OCI-LY7 (cell line): ENCODE results near the gene B3GLCT. TPM values are rescaled to one million over a fixed set of nuclear protein-coding genes. Genes with fewer than 3 reads are reported as not detected.

Source experiments
- BruUV-seq: library from RNA; stranded (reverse); fragments of 400-500 nt; replicated peaks from 2 replicates; lab custom pipeline; 2021; lab: Mats Ljungman, UMichigan
- CTCF ChIA-PET: fragments of 300-600 bp; sonication (Branson Sonifier 250); formaldehyde crosslinking; loops from one replicate; lab custom pipeline; 2022; ENCODE audit warnings: antibody characterized with exemption; ENCODE audit not compliant: unreplicated experiment; lab: Charles Lee
- POLR2A ChIA-PET: fragments of 300-600 bp; sonication (Branson Sonifier 250); formaldehyde crosslinking; loops from one replicate; lab custom pipeline; 2022; ENCODE audit warnings: antibody characterized with exemption; lab: Charles Lee
- DNase-seq: peaks from one replicate; pipeline ENCODE4 v3.0.0-alpha.2; 2015; ENCODE audit warnings: low spot score
- H2AFZ ChIP-seq: fragments of 200-600 bp; sonication (generic), shearing (Covaris generic); 2 replicates; pipeline ENCODE4 v1.6.1; 2014; ENCODE audit warnings: mild to moderate bottlenecking, antibody characterized with exemption, low read length, moderate library complexity
- H3K27ac ChIP-seq: fragments of 200-600 bp; sonication (generic); 2 replicates; pipeline ENCODE4 v1.5.1; 2014; ENCODE audit warnings: mixed run types, low read depth, mild to moderate bottlenecking, moderate library complexity, low read length, inconsistent platforms; ENCODE audit not compliant: poor library complexity, severe bottlenecking
- H3K36me3 ChIP-seq: fragments of 200-600 bp; sonication (generic); 2 replicates; pipeline ENCODE4 v1.6.1; 2014; ENCODE audit warnings: mild to moderate bottlenecking, antibody characterized with exemption, low read length, moderate library complexity, mixed read lengths; ENCODE audit not compliant: insufficient read depth
- H3K4me1 ChIP-seq: fragments of 200-600 bp; sonication (generic); 2 replicates; pipeline ENCODE4 v1.5.1; 2014; ENCODE audit warnings: mild to moderate bottlenecking, low read length; ENCODE audit not compliant: insufficient read depth, poor library complexity, severe bottlenecking
- H3K4me2 ChIP-seq: fragments of 200-600 bp; sonication (generic); 2 replicates; pipeline ENCODE4 v1.6.1; 2014; ENCODE audit warnings: mild to moderate bottlenecking, low read length
- H3K4me3 ChIP-seq: fragments of 200-600 bp; sonication (generic); 2 replicates; pipeline ENCODE4 v1.5.1; 2014; ENCODE audit warnings: mild to moderate bottlenecking, low read depth, low read length; ENCODE audit not compliant: poor library complexity, severe bottlenecking
- H3K79me2 ChIP-seq: fragments of 200-600 bp; sonication (generic); 2 replicates; pipeline ENCODE4 v1.6.1; 2016; ENCODE audit warnings: low read depth, mild to moderate bottlenecking, low read length, moderate library complexity, mixed read lengths; ENCODE audit not compliant: insufficient read depth
- H3K9me2 ChIP-seq: fragments of 200-600 bp; sonication (generic); 2 replicates; pipeline ENCODE4 v1.6.1; 2016; ENCODE audit warnings: mild to moderate bottlenecking, low read length, mixed read lengths; ENCODE audit not compliant: insufficient read depth
- H3K9me3 ChIP-seq: fragments of 200-600 bp; sonication (generic); 2 replicates; pipeline ENCODE4 v1.6.1; 2014; ENCODE audit warnings: mild to moderate bottlenecking, mixed run types, low read length, mixed read lengths
- H4K20me1 ChIP-seq: fragments of 200-600 bp; sonication (generic); 2 replicates; pipeline ENCODE4 v1.6.1; 2014; ENCODE audit warnings: mild to moderate bottlenecking, antibody characterized with exemption, low read length, moderate library complexity, mixed read lengths; ENCODE audit not compliant: insufficient read depth
- CTCF ChIP-seq: fragments of 200-600 bp; sonication (generic); conservative IDR thresholded peaks from 2 replicates; pipeline ENCODE4 v1.5.1; 2014; ENCODE audit warnings: mild to moderate bottlenecking, antibody characterized with exemption, low read length, moderate library complexity, mixed read lengths
- EZH2phosphoT487 ChIP-seq: fragments of 200-600 bp; sonication (generic); IDR thresholded peaks from 2 replicates; pipeline ENCODE4 v1.6.1; 2018; ENCODE audit warnings: low read depth, borderline replicate concordance, mild to moderate bottlenecking, mixed run types, antibody characterized with exemption, low read length, moderate library complexity, mixed read lengths
- intact Hi-C: fragments of 100-400 bp; cut with micrococcal nuclease; formaldehyde crosslinking; loops from one replicate; pipeline ENCODE4 v1.10.0; 2022; ENCODE audit not compliant: unreplicated experiment
- total RNA-seq, 2 experiments: library from RNA; depleted of rRNA in 1 of 2; stranded (reverse); fragments of >200 nt in 1 of 2; shearing (Covaris generic) in 1 of 2; gene quantifications; 2 replicates each; pipeline ENCODE4 v1.2.3, GENCODE V29; 2014 to 2022

The B3GLCT gene
- total RNA-seq, 2 experiments from 2014 or later = 3.7 to 4.3 TPM

GRCh38 chr13:31209172-31209840, 9.5 kb downstream of the B3GLCT start:
- CTCF ChIA-PET = no interaction called here
- no peaks in the 10 kb centered on the region for H3K9me3 ChIP-seq
- H3K4me3 ChIP-seq = no peak overlapping the region
- no peaks in the 10 kb centered on the region for H3K36me3 ChIP-seq
- H3K79me2 ChIP-seq = no peaks in the 10 kb centered on the region
- H4K20me1 ChIP-seq = no peaks in the 10 kb centered on the region
- H3K27ac ChIP-seq = no peak overlapping the region
- no TSS peak for BruUV-seq
- no peak overlapping the region for H3K4me2 ChIP-seq
- no peaks in the 10 kb centered on the region for H3K9me2 ChIP-seq
- TF ChIP-seq CTCF (no peak), EZH2phosphoT487 (no peak)
- no peak overlapping the region for H2AFZ ChIP-seq
- POLR2A ChIA-PET = interaction anchor here (0.8 kb wide), 1 partner anchor 1440 kb away, joined by 4 read pairs; no protein-coding TSS in a partner anchor
- DNase-seq = no peak
- intact Hi-C loops = no loop called here
- H3K4me1 ChIP-seq = peaks cover 5% of the 10 kb centered on the region

- Histone ChIP-seq H3K4me1 (peaks cover 7% of the 10 kb centered on the region), H3K27ac (no peak overlapping the region), H3K36me3 (no peaks in the 10 kb centered on the region), H3K79me2 (no peaks in the 10 kb centered on the region), H3K4me2 (no peak overlapping the region), H2AFZ (no peak overlapping the region), H3K9me2 (no peaks in the 10 kb centered on the region), H3K4me3 (no peak overlapping the region), H3K9me3 (no peaks in the 10 kb centered on the region), H4K20me1 (no peaks in the 10 kb centered on the region)
- TF ChIP-seq CTCF (no peak), EZH2phosphoT487 (no peak)
- ChIA-PET CTCF (no interaction called here), POLR2A (no interaction called here)
- BruUV-seq = no TSS peak
- intact Hi-C loops = no loop called here
- no peak for DNase-seq
Observed at GRCh38 chr13:31209841-31210210, 10.1 kb downstream of the B3GLCT start.

GRCh38 chr13:31213651-31214289, 14.0 kb downstream of the B3GLCT start:
- DNase-seq = no peak
- Histone ChIP-seq H3K9me3 (no peaks in the 10 kb centered on the region), H3K4me3 (no peak overlapping the region), H3K79me2 (no peaks in the 10 kb centered on the region), H3K9me2 (no peaks in the 10 kb centered on the region), H2AFZ (no peak overlapping the region), H4K20me1 (no peaks in the 10 kb centered on the region), H3K4me2 (no peak overlapping the region), H3K36me3 (no peaks in the 10 kb centered on the region), H3K27ac (no peak overlapping the region), H3K4me1 (peaks cover 7% of the 10 kb centered on the region)
- intact Hi-C loops = no loop called here
- no peak for TF ChIP-seq CTCF
- TF ChIP-seq EZH2phosphoT487 = no peak
- POLR2A ChIA-PET = interaction anchor here (0.8 to 0.9 kb wide), 2 partner anchors 26 to 106 kb away, joined by 3 to 4 read pairs; no protein-coding TSS in a partner anchor
- no TSS peak for BruUV-seq
- CTCF ChIA-PET = interaction anchor here (0.7 kb wide), 1 partner anchor 13 kb away, joined by 3 read pairs; no protein-coding TSS in a partner anchor
